ENCODE results near the gene TDRD3.

The TDRD3 gene

DNA sequence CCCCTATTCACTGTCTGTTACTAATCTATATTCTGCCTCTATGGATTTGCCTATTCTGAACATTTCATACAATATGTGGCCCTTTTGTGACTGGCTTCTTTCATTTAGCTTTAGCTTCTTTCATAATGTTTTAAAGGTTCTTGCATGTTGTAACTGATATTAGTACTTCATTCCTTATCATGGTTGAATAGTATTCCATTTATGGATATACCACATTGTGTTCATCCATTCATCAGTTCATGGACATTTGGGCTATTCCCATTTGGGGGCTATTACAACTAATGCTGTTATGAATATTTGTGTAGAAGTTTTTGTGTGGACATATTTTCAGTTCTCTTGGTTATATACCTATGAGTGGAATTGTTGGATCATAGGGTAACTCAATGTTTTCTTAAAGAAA lies 44.4 kb upstream of the TDRD3 start:
- DNase-seq: no peak
- no peak overlapping the region for H3K27ac ChIP-seq
- H3K27me3 ChIP-seq (replicated peaks): no peaks in the 10 kb centered on the region
- TF ChIP-seq, protein P1, sequence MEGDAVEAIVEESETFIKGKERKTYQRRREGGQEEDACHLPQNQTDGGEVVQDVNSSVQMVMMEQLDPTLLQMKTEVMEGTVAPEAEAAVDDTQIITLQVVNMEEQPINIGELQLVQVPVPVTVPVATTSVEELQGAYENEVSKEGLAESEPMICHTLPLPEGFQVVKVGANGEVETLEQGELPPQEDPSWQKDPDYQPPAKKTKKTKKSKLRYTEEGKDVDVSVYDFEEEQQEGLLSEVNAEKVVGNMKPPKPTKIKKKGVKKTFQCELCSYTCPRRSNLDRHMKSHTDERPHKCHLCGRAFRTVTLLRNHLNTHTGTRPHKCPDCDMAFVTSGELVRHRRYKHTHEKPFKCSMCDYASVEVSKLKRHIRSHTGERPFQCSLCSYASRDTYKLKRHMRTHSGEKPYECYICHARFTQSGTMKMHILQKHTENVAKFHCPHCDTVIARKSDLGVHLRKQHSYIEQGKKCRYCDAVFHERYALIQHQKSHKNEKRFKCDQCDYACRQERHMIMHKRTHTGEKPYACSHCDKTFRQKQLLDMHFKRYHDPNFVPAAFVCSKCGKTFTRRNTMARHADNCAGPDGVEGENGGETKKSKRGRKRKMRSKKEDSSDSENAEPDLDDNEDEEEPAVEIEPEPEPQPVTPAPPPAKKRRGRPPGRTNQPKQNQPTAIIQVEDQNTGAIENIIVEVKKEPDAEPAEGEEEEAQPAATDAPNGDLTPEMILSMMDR (IDR thresholded peaks at IDR 0.05; ENCODE audit: low read depth, low read length, missing control alignments): no peak
- H3K36me3 ChIP-seq (replicated peaks): no peaks in the 10 kb centered on the region
- no peak overlapping the region for H3K4me3 ChIP-seq (ENCODE audit: low read depth, low read length)
- in situ Hi-C loops (cut with HindIII; ENCODE audit: low pct_ligation_motif_present, low sequenced_read_pairs): no loop called here

DNA sequence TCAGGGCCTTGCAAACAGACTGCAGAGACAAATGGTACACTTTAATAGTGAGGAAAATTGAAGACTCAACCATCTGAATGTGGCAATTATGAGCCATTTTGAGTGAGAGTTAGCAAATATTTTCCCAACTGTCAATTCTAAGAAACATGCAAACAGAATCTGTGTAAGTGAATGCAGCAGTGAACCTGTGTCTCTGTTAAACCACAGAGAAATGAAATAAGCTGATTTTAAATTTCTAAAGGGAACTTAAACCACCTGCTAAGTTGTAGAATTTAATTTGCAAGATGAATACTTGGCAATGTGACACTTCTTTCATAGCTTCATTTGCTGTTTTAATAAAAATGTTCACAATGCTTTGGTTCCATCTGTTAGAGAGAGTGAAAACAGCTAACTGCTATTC lies 42.0 kb upstream of the TDRD3 start:
- Histone ChIP-seq H3K27me3 (replicated peaks) (no peaks in the 10 kb centered on the region), H3K36me3 (replicated peaks) (no peaks in the 10 kb centered on the region), H3K27ac (no peak overlapping the region), H3K4me3 (ENCODE audit: low read depth, low read length) (no peak overlapping the region)
- in situ Hi-C loops (cut with HindIII; ENCODE audit: low pct_ligation_motif_present, low sequenced_read_pairs): no loop called here
- DNase-seq: no peak
- TF ChIP-seq, protein P1 (IDR thresholded peaks at IDR 0.05; ENCODE audit: low read depth, low read length, missing control alignments): no peak

DNA sequence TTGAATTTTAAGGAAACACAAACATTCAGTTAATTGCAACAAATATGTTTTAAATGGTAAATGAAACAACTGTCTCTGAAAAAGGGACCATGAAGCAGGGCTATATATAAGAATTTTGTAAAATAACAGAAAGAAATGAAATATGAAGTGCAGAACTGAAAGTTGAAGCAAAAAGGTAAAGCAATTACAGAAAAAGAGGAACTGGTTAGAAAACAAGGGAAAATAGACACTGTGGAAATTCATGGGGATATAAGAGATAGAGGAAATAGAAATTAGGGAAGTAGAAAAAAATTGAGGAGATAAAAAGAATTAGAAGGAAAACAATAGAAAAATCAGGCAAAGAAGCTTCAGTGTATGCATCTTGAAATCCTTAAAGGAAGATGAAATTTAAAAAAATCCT lies 40.0 kb upstream of the TDRD3 start:
- Histone ChIP-seq H3K27me3 (replicated peaks) (no peaks in the 10 kb centered on the region), H3K27ac (no peak overlapping the region), H3K4me3 (ENCODE audit: low read depth, low read length) (no peak overlapping the region), H3K36me3 (replicated peaks) (no peaks in the 10 kb centered on the region)
- no peak for DNase-seq
- in situ Hi-C loops (cut with HindIII; ENCODE audit: low pct_ligation_motif_present, low sequenced_read_pairs): no loop called here
- TF ChIP-seq, protein P1 (IDR thresholded peaks at IDR 0.05; ENCODE audit: low read depth, low read length, missing control alignments): no peak

DNA sequence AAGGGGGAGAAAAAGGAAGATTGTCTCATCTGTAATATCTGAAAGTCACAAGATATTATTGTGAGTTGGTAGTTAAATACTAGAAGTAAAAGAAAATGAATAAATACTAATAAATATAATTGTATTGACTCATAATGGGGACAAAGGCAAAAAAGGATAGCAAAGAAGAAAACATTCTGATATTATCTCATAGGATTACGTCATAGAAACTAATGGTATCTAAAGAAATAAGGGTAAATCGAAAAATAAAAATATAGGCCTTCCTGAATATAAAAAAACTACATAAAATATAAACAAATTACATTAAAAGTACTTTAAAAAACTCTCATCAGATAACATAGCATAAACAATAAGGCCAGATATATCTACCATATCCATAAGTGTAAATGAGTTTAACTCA lies 38.6 kb upstream of the TDRD3 start:
- Histone ChIP-seq H3K27ac (no peak overlapping the region), H3K4me3 (ENCODE audit: low read depth, low read length) (no peak overlapping the region), H3K36me3 (replicated peaks) (no peaks in the 10 kb centered on the region), H3K27me3 (replicated peaks) (no peaks in the 10 kb centered on the region)
- in situ Hi-C loops (cut with HindIII; ENCODE audit: low pct_ligation_motif_present, low sequenced_read_pairs): no loop called here
- DNase-seq: no peak
- TF ChIP-seq, protein P1 (IDR thresholded peaks at IDR 0.05; ENCODE audit: low read depth, low read length, missing control alignments): no peak

DNA sequence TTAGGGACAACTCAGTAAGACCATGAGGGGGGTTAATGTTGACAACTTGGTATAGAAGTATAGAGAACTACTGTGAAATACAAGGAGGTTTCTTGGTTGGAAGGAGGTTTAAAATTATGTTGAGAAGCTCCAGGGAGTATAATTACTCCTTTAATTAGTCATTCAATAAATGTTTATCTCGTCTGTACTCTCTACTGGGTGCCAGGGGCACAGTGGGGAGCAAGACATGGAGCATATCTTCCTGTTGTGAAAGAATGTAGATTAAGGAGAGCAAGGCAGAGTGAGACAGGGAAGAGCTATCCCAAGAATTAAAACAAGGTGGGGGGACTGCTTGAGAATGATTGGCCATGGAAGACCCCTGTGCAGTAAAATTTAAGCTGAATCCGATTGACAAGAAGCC lies 33.7 kb upstream of the TDRD3 start:
- DNase-seq: no peak
- Histone ChIP-seq H3K36me3 (replicated peaks) (no peaks in the 10 kb centered on the region), H3K4me3 (ENCODE audit: low read depth, low read length) (no peak overlapping the region), H3K27me3 (replicated peaks) (no peaks in the 10 kb centered on the region), H3K27ac (no peak overlapping the region)
- in situ Hi-C loops (cut with HindIII; ENCODE audit: low pct_ligation_motif_present, low sequenced_read_pairs): no loop called here
- TF ChIP-seq, protein P1 (IDR thresholded peaks at IDR 0.05; ENCODE audit: low read depth, low read length, missing control alignments): no peak

DNA sequence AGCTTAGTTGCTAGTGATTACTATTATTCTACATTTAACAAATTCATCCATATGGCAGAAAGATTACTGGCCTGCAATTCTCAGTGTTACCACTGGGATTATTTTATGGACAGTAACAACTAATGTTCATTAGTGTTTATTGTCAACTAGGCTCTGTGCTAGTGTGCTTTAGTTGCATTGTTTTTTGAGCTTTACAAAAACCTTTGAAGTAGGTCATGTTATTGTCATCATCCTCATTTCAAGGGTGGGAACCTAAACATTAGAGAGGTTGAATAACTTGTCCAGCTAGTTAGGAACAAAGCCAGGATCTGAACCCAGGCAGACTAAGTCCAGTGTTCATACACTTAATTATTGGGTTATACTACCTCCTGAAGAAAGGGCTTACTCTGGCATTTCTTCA lies 27.8 kb upstream of the TDRD3 start:
- H3K4me3 ChIP-seq (ENCODE audit: low read depth, low read length): no peak overlapping the region
- DNase-seq: no peak
- TF ChIP-seq, protein P1 (IDR thresholded peaks at IDR 0.05; ENCODE audit: low read depth, low read length, missing control alignments): peak; percentile 32
- in situ Hi-C loops (cut with HindIII; ENCODE audit: low pct_ligation_motif_present, low sequenced_read_pairs): no loop called here
- H3K36me3 ChIP-seq (replicated peaks): no peaks in the 10 kb centered on the region
- H3K27me3 ChIP-seq (replicated peaks): no peaks in the 10 kb centered on the region
- H3K27ac ChIP-seq: no peak overlapping the region
